NCI-H2081 treated with DMSO at 0.1 percent for 48 hours (cell line): ENCODE results near the gene KRTAP12-2.
"Not testable (repeated sequence)": the region's sequence is repeated elsewhere in the genome, so short reads cannot be mapped to it uniquely, and the experiment has no call there.

Source experiments
- DNase-seq: peaks from one replicate; lab custom pipeline; 2025; lab: John Stamatoyannopoulos, UW

Gene KRTAP12-2

GRCh38 chr21:44650265-44650972 lies 16.3 kb downstream of the KRTAP12-2 start:
- no peak for DNase-seq

GRCh38 chr21:44649521-44650100 lies 17.1 kb downstream of the KRTAP12-2 start:
- no peak for DNase-seq

- no peak for DNase-seq
Measured at GRCh38 chr21:44648557-44649311, 18.0 kb downstream of the KRTAP12-2 start.

- no peak for DNase-seq
Measured at GRCh38 chr21:44647222-44647552, 19.5 kb downstream of the KRTAP12-2 start.

- DNase-seq, result not testable (repeated sequence)
Measured at GRCh38 chr21:44646366-44647221, 20.1 kb downstream of the KRTAP12-2 start, which contains the start of gene KRTAP10-11. Gene KRTAP10-11, plus strand, starts transcription at chr21:44646414. Its CDS starts 45 bp downstream, at chr21:44646459.

- DNase-seq, result no peak
Measured at GRCh38 chr21:44644878-44645277, 21.8 kb downstream of the KRTAP12-2 start.

- peak; percentile 1 for DNase-seq
Measured at GRCh38 chr21:44643741-44644310, 22.9 kb downstream of the KRTAP12-2 start.

GRCh38 chr21:44640761-44641160 lies 26.0 kb downstream of the KRTAP12-2 start:
- DNase-seq, result no peak

GRCh38 chr21:44639331-44639655 lies 27.4 kb downstream of the KRTAP12-2 start:
- DNase-seq, result no peak

- DNase-seq, result not testable (repeated sequence)
Measured at GRCh38 chr21:44638506-44639330, 28.0 kb downstream of the KRTAP12-2 start.

- not testable (repeated sequence) for DNase-seq
Measured at GRCh38 chr21:44637851-44638348, 28.8 kb downstream of the KRTAP12-2 start.

GRCh38 chr21:44637018-44637850 lies 29.5 kb downstream of the KRTAP12-2 start, which contains the start of gene KRTAP10-10:
Gene KRTAP10-10, plus strand, starts transcription at chr21:44637356. Its CDS starts 62 bp downstream, at chr21:44637418.
- no peak for DNase-seq

GRCh38 chr21:44636209-44637017 lies 30.3 kb downstream of the KRTAP12-2 start:
- DNase-seq, result no peak

GRCh38 chr21:44632067-44632466 lies 34.7 kb downstream of the KRTAP12-2 start:
- no peak for DNase-seq

GRCh38 chr21:44630440-44630839 lies 36.3 kb downstream of the KRTAP12-2 start:
- DNase-seq, result no peak

- DNase-seq, result no peak
Measured at GRCh38 chr21:44628707-44629391, 37.9 kb downstream of the KRTAP12-2 start.

- not testable (repeated sequence) for DNase-seq
Measured at GRCh38 chr21:44627831-44628233, 38.9 kb downstream of the KRTAP12-2 start.

- not testable (repeated sequence) for DNase-seq
Measured at GRCh38 chr21:44627181-44627822, 39.4 kb downstream of the KRTAP12-2 start.
